ENCODE measurements around the gene GPR179. TPM values are rescaled to one million over a fixed set of nuclear protein-coding genes. Genes with fewer than 3 reads are reported as not detected.

GPR179 gene
- total RNA-seq (2013): 0.02 TPM
- polyA plus RNA-seq (not detected), polyA minus RNA-seq (not detected in 2 replicates), total RNA-seq (0 to 2.2 (median 0.08) reads per million in 11 experiments)

- Mint-ChIP-seq H3K4me3 (no peak within 1 kb of the TSS), H3K27me3 (ENCODE audit: low read depth in 3 of 3) (peaks cover 1% of the 10 kb centered on the region in 3 donors), H3K4me1 (no peaks in the 10 kb centered on the region), H3K9me3 (no peaks in the 10 kb centered on the region), H3K36me3 (no peaks in the 10 kb centered on the region), H3K27ac (no peak within 1 kb of the TSS)
- Histone ChIP-seq H2AFZ (ENCODE audit: insufficient read depth, low read depth, low read length, poor library complexity, severe bottlenecking) (no peak within 1 kb of the TSS), H3K9me3 (replicated peaks in 1 of 2; ENCODE audit: control insufficient read depth in 1 of 2, insufficient read depth in 1 of 2, low read length in 2 of 2) (no peaks in the 10 kb centered on the region), H3K79me2 (ENCODE audit: insufficient read depth, low read length) (no peaks in the 10 kb centered on the region), H3K9ac (ENCODE audit: insufficient read depth, low read length, poor library complexity, severe bottlenecking) (no peak within 1 kb of the TSS), H4K20me1 (ENCODE audit: insufficient read depth, low read length) (no peaks in the 10 kb centered on the region), H3K27me3 (ENCODE audit: control insufficient read depth in 2 of 2, insufficient read depth in 2 of 2, low read length in 2 of 2) (no peaks in the 10 kb centered on the region), H3K36me3 (replicated peaks in 1 of 2; ENCODE audit: control insufficient read depth in 1 of 2, insufficient read depth in 2 of 2, low read length in 2 of 2) (no peaks in the 10 kb centered on the region), H3K4me1 (ENCODE audit: control insufficient read depth in 1 of 2, insufficient read depth in 2 of 2, low read length in 2 of 2) (no peaks in the 10 kb centered on the region), H3K4me3 (replicated peaks in 1 of 3; ENCODE audit: low read depth in 2 of 3, low read length in 3 of 3) (no peak within 1 kb of the TSS), H3K4me2 (replicated peaks; ENCODE audit: extremely low read depth, low read length, poor library complexity, severe bottlenecking) (no peak within 1 kb of the TSS), H3K27ac (ENCODE audit: low read depth in 1 of 2, low read length in 2 of 2) (no peak within 1 kb of the TSS)
- intact Hi-C loops (cut with micrococcal nuclease): no loop called here
- DNase-seq: no peak
- TF ChIP-seq CTCF (IDR thresholded peaks at IDR 0.05): no peak
- WGBS (ENCODE audit: insufficient coverage): 89% methylated on average over 3 of the region's 18 CpGs
Observed at GRCh38 chr17:38343608-38344419, at the start of gene GPR179. GPR179 (minus strand) TSS chr17:38343956; CDS start chr17:38343789, 167 bp downstream.

GRCh38 chr17:38379448-38379847 lies 35.7 kb upstream of the GPR179 start:
- H3K9me3 ChIP-seq (replicated peaks in 1 of 2; ENCODE audit: control insufficient read depth in 1 of 2, insufficient read depth in 1 of 2, low read length in 2 of 2): no peaks in the 10 kb centered on the region
- Mint-ChIP-seq H3K27ac (peak overlapping the region in 1 of 7 donors; percentile 78), H3K4me1 (peaks cover 3% of the 10 kb centered on the region), H3K36me3 (peaks cover 38 to 39% of the 10 kb centered on the region in 2 donors), H3K27me3 (ENCODE audit: low read depth in 3 of 3) (peaks cover 0 to 3% (median 0%) of the 10 kb centered on the region in 3 donors), H3K4me3 (no peak overlapping the region), H3K9me3 (no peaks in the 10 kb centered on the region)
- no peaks in the 10 kb centered on the region for H3K4me1 ChIP-seq (ENCODE audit: control insufficient read depth in 1 of 2, insufficient read depth in 2 of 2, low read length in 2 of 2)
- H4K20me1 ChIP-seq (ENCODE audit: insufficient read depth, low read length): no peaks in the 10 kb centered on the region
- DNase-seq: no peak
- no peak overlapping the region for H2AFZ ChIP-seq (ENCODE audit: insufficient read depth, low read depth, low read length, poor library complexity, severe bottlenecking)
- peaks cover 21 to 64% of the 10 kb centered on the region in 2 donors for H3K36me3 ChIP-seq (replicated peaks in 1 of 2; ENCODE audit: control insufficient read depth in 1 of 2, insufficient read depth in 2 of 2, low read length in 2 of 2)
- no peak overlapping the region for H3K4me2 ChIP-seq (replicated peaks; ENCODE audit: extremely low read depth, low read length, poor library complexity, severe bottlenecking)
- no peak for TF ChIP-seq CTCF (IDR thresholded peaks at IDR 0.05)
- H3K27ac ChIP-seq (ENCODE audit: low read depth in 1 of 2, low read length in 2 of 2): no peak overlapping the region
- no peak overlapping the region for H3K9ac ChIP-seq (ENCODE audit: insufficient read depth, low read length, poor library complexity, severe bottlenecking)
- intact Hi-C loops (cut with micrococcal nuclease): no loop called here
- WGBS (ENCODE audit: insufficient coverage): 80% methylated on average over 1 of the region's 1 CpG
- no peaks in the 10 kb centered on the region for H3K79me2 ChIP-seq (ENCODE audit: insufficient read depth, low read length)
- no peaks in the 10 kb centered on the region for H3K27me3 ChIP-seq (ENCODE audit: control insufficient read depth in 2 of 2, insufficient read depth in 2 of 2, low read length in 2 of 2)
- no peak overlapping the region for H3K4me3 ChIP-seq (replicated peaks in 1 of 3; ENCODE audit: low read depth in 2 of 3, low read length in 3 of 3)
